HCT116 (cell line): Measurements from ENCODE around the gene PACSIN2. TPM values are rescaled to one million over a fixed set of nuclear protein-coding genes. Genes with fewer than 3 reads are reported as not detected.

Experiments
- ATAC-seq: fragments of 200-7000 bp; cut with Tn5 transposase; 2 replicates; pipeline ENCODE4 v1.9.1; 2020; ENCODE audit warnings: mild to moderate bottlenecking, moderate library complexity
- BruUV-seq: library from RNA; stranded (reverse); fragments of 400-500 nt; replicated peaks from 2 replicates; lab custom pipeline; 2021; lab: Mats Ljungman, UMichigan
- CTCF ChIA-PET: fragments of 300-600 bp; sonication (Branson Sonifier 250); formaldehyde crosslinking; loops from one replicate; lab custom pipeline; 2021; ENCODE audit warnings: antibody characterized with exemption; lab: Charles Lee
- POLR2A ChIA-PET: fragments of 300-600, 350-600 bp; sonication (Branson Sonifier 250); formaldehyde crosslinking; loops from one replicate; lab custom pipeline; 2021; ENCODE audit warnings: antibody characterized with exemption; lab: Charles Lee
- RAD21 ChIA-PET, 2 experiments: fragments of 300-600 bp; sonication (Branson Sonifier 250); formaldehyde crosslinking; loops; one replicate each; lab custom pipeline; 2023; ENCODE audit warnings: low total read pairs in 2 of 2; ENCODE audit not compliant: uncharacterized antibody in 2 of 2, unreplicated experiment in 2 of 2, low non-redundant PET in 1 of 2; lab: Charles Lee
- DNase-seq: peaks from one replicate; pipeline ENCODE4 v3.0.0-alpha.2; 2010; ENCODE audit warnings: low read depth, low spot score
- H2AFZ ChIP-seq: fragments of 200-600 bp; shearing (Covaris generic), sonication (generic); 2 replicates; pipeline ENCODE4 v1.6.1; 2017; ENCODE audit warnings: low read depth, mixed run types, mixed read lengths, antibody characterized with exemption, low read length; ENCODE audit not compliant: poor library complexity, severe bottlenecking
- H3K27ac ChIP-seq: 2 replicates; pipeline ENCODE4 v1.5.1; 2012; ENCODE audit warnings: low read depth, low read length
- H3K27me3 ChIP-seq: fragments of 200-600 bp; sonication (generic); 2 replicates; pipeline ENCODE4 v1.6.1; 2016; ENCODE audit warnings: mixed run types, low read length, mixed read lengths; ENCODE audit not compliant: insufficient read depth
- H3K36me3 ChIP-seq, 2 experiments: fragments of 200-500 bp in 1 of 2; fragments of 200-600 bp in 1 of 2; sonication (Bioruptor generic) in 1 of 2; sonication (generic) in 1 of 2; 2 replicates each; pipeline versions ENCODE4 v1.5.1 to v1.6.1; 2014 to 2016; ENCODE audit warnings: low read length in 2 of 2, inconsistent platforms in 1 of 2, mixed read lengths in 1 of 2, mixed run types in 1 of 2; ENCODE audit not compliant: insufficient read depth in 2 of 2, control insufficient read depth in 1 of 2
- H3K4me1 ChIP-seq, 2 experiments: fragments of 200-600 bp in 1 of 2; sonication (generic) in 1 of 2; 2 replicates each; pipeline versions ENCODE4 v1.5.1 to v1.6.1; 2012 to 2017; ENCODE audit warnings: low read length in 2 of 2, inconsistent platforms in 1 of 2, mild to moderate bottlenecking in 1 of 2, mixed read lengths in 1 of 2, mixed run types in 1 of 2, moderate library complexity in 1 of 2; ENCODE audit not compliant: insufficient read depth in 2 of 2, control insufficient read depth in 1 of 2
- H3K4me2 ChIP-seq: fragments of 200-600 bp; sonication (generic); 2 replicates; pipeline ENCODE4 v1.6.1; 2017; ENCODE audit warnings: mixed run types, low read length, mixed read lengths
- H3K4me3 ChIP-seq, 2 experiments: fragments of 200-600 bp in 1 of 2; sonication (generic) in 1 of 2; replicated peaks in 1 of 2; 2 replicates each; pipeline ENCODE4 v1.5.1; 2011 to 2016; ENCODE audit warnings: low read length in 2 of 2, control low read depth in 1 of 2, low read depth in 1 of 2, mild to moderate bottlenecking in 1 of 2, mixed read lengths in 1 of 2, mixed run types in 1 of 2
- H3K79me2 ChIP-seq: fragments of 200-600 bp; sonication (generic); 2 replicates; pipeline ENCODE4 v1.6.1; 2017; ENCODE audit warnings: mild to moderate bottlenecking, mixed run types, low read length, moderate library complexity, mixed read lengths; ENCODE audit not compliant: insufficient read depth
- H3K9ac ChIP-seq: fragments of 200-600 bp; sonication (generic); 2 replicates; pipeline ENCODE4 v1.6.1; 2016; ENCODE audit warnings: low read length, mixed read lengths
- H3K9me2 ChIP-seq: fragments of 200-600 bp; sonication (generic), shearing (Covaris generic); 2 replicates; pipeline ENCODE4 v1.6.1; 2017; ENCODE audit warnings: mixed run types, mild to moderate bottlenecking, moderate library complexity; ENCODE audit not compliant: insufficient read depth
- H3K9me3 ChIP-seq, 2 experiments: fragments of 200-500 bp in 1 of 2; fragments of 200-600 bp in 1 of 2; sonication (Bioruptor generic) in 1 of 2; sonication (generic) in 1 of 2; 2 replicates each; pipeline ENCODE4 v1.6.1; 2014 to 2017; ENCODE audit warnings: low read length in 2 of 2, mixed read lengths in 2 of 2, inconsistent platforms in 1 of 2, low read depth in 1 of 2, mild to moderate bottlenecking in 1 of 2, mixed run types in 1 of 2, moderate library complexity in 1 of 2; ENCODE audit not compliant: control insufficient read depth in 1 of 2, insufficient read depth in 1 of 2
- H4K20me1 ChIP-seq: fragments of 200-600 bp; sonication (generic), shearing (Covaris generic); 2 replicates; pipeline ENCODE4 v1.6.1; 2017; ENCODE audit warnings: mixed run types, mild to moderate bottlenecking, moderate library complexity; ENCODE audit not compliant: insufficient read depth
- EZH2phosphoT487 ChIP-seq: fragments of 200-600 bp; IDR thresholded peaks from 2 replicates; pipeline ENCODE4 v1.6.1; 2018; ENCODE audit warnings: antibody characterized with exemption, borderline replicate concordance
- POLR2A ChIP-seq: IDR thresholded peaks from 2 replicates; pipeline ENCODE4 v1.7.0; 2011; ENCODE audit warnings: borderline replicate concordance; ENCODE audit not compliant: insufficient read depth, insufficient read length; ENCODE audit errors: extremely low read depth
- RAD21 ChIP-seq: IDR thresholded peaks from 2 replicates; pipeline ENCODE4 v1.6.1; 2012; ENCODE audit warnings: low read depth, mild to moderate bottlenecking
- SP1 ChIP-seq: IDR thresholded peaks from 2 replicates; pipeline ENCODE4 v1.6.1; 2012; ENCODE audit warnings: low read depth
- SRF ChIP-seq: IDR thresholded peaks from 2 replicates; pipeline ENCODE4 v1.6.1; 2012; ENCODE audit warnings: low read depth
- TCF7L2 ChIP-seq: IDR thresholded peaks from 2 replicates; pipeline ENCODE4 v1.7.0; 2011; ENCODE audit warnings: borderline replicate concordance, inconsistent platforms; ENCODE audit not compliant: insufficient read depth, insufficient read length; ENCODE audit errors: extremely low read depth
- YY1 ChIP-seq: IDR thresholded peaks from 2 replicates; pipeline ENCODE4 v1.6.1; 2011; ENCODE audit warnings: low read length, low read depth, moderate library complexity, mild to moderate bottlenecking; ENCODE audit not compliant: insufficient replicate concordance; ENCODE audit errors: extremely low read depth
- intact Hi-C: fragments of 100-400 bp; cut with micrococcal nuclease; formaldehyde crosslinking; loops from 2 replicates; pipeline ENCODE4 v1.10.0; 2022
- total RNA-seq: library from RNA; stranded (reverse); gene quantifications from one replicate; pipeline ENCODE4 v1.2.1, GENCODE V29; 2021; ENCODE audit not compliant: unreplicated experiment
- TF ChIP-seq, protein P1 (sequence below), 3 experiments: fragments of 200-600 bp in 1 of 3; sonication (generic) in 1 of 3; IDR thresholded peaks in 2 of 3; conservative IDR thresholded peaks in 1 of 3; 2 replicates each; pipeline ENCODE4 v1.5.1; 2012 to 2017; ENCODE audit warnings: low read depth in 2 of 3, low read length in 2 of 3, antibody characterized with exemption in 1 of 3, borderline replicate concordance in 1 of 3, control low read depth in 1 of 3, mild to moderate bottlenecking in 1 of 3, mixed read lengths in 1 of 3, mixed run types in 1 of 3, moderate library complexity in 1 of 3; ENCODE audit not compliant: insufficient read depth in 1 of 3

Gene PACSIN2
- total RNA-seq, 1 experiment from 2014 or later: 48.2 TPM

DNA sequence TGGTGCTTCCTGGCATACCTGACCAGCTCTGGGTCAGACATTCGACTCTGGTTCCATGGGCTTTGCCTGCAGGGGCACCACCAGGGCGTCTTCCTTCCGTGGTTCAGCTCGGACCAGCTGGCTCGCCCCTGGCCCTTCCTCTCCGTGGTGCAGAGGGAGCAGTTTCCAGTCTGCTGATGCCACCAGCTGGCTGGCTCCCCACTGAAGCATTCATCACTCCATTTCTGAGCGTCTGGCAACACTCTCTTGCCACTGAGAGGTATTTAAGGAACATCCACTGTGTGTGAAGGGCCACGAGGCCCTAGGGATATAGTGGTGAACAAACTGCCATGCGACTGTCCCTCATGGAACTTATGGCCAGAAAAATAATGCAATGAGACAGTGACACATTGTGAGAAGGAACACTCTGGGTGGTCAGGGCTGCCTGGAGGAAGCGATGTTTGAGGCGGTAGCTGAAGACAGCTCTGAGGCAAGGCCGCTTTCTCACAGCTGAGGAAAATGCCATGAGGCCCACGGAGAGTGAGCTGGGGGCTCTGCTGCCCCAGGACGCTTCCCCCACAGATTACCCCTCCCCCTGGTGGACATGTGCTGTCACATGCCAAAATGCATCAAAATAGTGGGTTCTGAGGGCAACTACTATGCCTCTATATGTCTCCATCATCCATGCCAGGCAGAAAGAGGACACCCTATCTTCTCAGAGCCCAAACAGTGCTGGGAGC, 113.0 kb downstream of the PACSIN2 start:
- ChIA-PET POLR2A (no interaction called here), RAD21 (no interaction called here), CTCF (interaction anchor here (1.7 kb wide), 1 partner anchor 188 kb away, joined by 4 read pairs; no protein-coding TSS in a partner anchor)
- no peak for TF ChIP-seq RAD21
- TF ChIP-seq EZH2phosphoT487: no peak
- no peak for TF ChIP-seq POLR2A
- TF ChIP-seq SRF: no peak
- TF ChIP-seq YY1: no peak
- TF ChIP-seq SP1: no peak
- TF ChIP-seq, protein P1, sequence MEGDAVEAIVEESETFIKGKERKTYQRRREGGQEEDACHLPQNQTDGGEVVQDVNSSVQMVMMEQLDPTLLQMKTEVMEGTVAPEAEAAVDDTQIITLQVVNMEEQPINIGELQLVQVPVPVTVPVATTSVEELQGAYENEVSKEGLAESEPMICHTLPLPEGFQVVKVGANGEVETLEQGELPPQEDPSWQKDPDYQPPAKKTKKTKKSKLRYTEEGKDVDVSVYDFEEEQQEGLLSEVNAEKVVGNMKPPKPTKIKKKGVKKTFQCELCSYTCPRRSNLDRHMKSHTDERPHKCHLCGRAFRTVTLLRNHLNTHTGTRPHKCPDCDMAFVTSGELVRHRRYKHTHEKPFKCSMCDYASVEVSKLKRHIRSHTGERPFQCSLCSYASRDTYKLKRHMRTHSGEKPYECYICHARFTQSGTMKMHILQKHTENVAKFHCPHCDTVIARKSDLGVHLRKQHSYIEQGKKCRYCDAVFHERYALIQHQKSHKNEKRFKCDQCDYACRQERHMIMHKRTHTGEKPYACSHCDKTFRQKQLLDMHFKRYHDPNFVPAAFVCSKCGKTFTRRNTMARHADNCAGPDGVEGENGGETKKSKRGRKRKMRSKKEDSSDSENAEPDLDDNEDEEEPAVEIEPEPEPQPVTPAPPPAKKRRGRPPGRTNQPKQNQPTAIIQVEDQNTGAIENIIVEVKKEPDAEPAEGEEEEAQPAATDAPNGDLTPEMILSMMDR (IDR thresholded peaks at IDR 0.05 in 2 of 3, conservative IDR thresholded peaks at IDR 0.05 in 1 of 3; ENCODE audit: borderline replicate concordance in 1 of 3, insufficient read depth in 1 of 3, low read depth in 2 of 3, low read length in 2 of 3): peak in 2 of 3 experiments; percentile 46 to 51; a peak in 4 of 6 replicates
- TF ChIP-seq TCF7L2: no peak
- H3K36me3 ChIP-seq: no peaks in the 10 kb centered on the region
- ATAC-seq (peak; percentile 61), DNase-seq (no peak)
- H3K4me2 ChIP-seq: no peak overlapping the region
- no peak overlapping the region for H3K4me3 ChIP-seq
- intact Hi-C loops: no loop called here
- no TSS peak for BruUV-seq
- peaks cover 0 to 3% of the 10 kb centered on the region in 2 experiments; a peak in 1 of 4 replicates for H3K4me1 ChIP-seq
- peaks cover 3% of the 10 kb centered on the region; the same call in 1 of the 2 replicates for H3K79me2 ChIP-seq
- H2AFZ ChIP-seq: no peak overlapping the region
- no peaks in the 10 kb centered on the region for H3K9me3 ChIP-seq
- H3K9me2 ChIP-seq: no peaks in the 10 kb centered on the region
- no peaks in the 10 kb centered on the region for H3K27me3 ChIP-seq
- H3K27ac ChIP-seq: no peak overlapping the region
- H3K9ac ChIP-seq: no peak overlapping the region
- H4K20me1 ChIP-seq: no peaks in the 10 kb centered on the region
